Measurements from ENCODE around the gene PRR5. TPM values are rescaled to one million over a fixed set of nuclear protein-coding genes. Genes with fewer than 3 reads are reported as not detected.
"Not testable (repeated sequence)": the region's sequence is repeated elsewhere in the genome, so short reads cannot be mapped to it uniquely, and the experiment has no call there.

Gene PRR5
- total RNA-seq (5.9 TPM), polyA plus RNA-seq (16.2 TPM)
- long read RNA-seq, donor 1, result 0 reads
- long read RNA-seq, donor 2, transcript PRR5-202 (8 exons, 1,878 nt), result major isoform, 5 of 10 reads
- long read RNA-seq, donor 2, partial matches to known transcripts, result 0 of 10 reads
- long read RNA-seq, donor 2, other reads (novel, unspliced or antisense), result 0 of 10 reads
- long read RNA-seq, donor 3, partial matches to known transcripts, result 0 of 7 reads
- long read RNA-seq, donor 3, other reads (novel, unspliced or antisense), result 0 of 7 reads
- long read RNA-seq, donor 4, partial matches to known transcripts, result 0 of 4 reads
- long read RNA-seq, donor 4, other reads (novel, unspliced or antisense), result 0 of 4 reads
- long read RNA-seq, donor 5, transcript PRR5-202 (8 exons, 1,878 nt), result major isoform, 7 of 18 reads
- long read RNA-seq, donor 5, partial matches to known transcripts, result 7 of 18 reads
- long read RNA-seq, donor 5, other reads (novel, unspliced or antisense), result 0 of 18 reads
- long read RNA-seq, donor 6, partial matches to known transcripts, result 0 of 4 reads
- long read RNA-seq, donor 6, other reads (novel, unspliced or antisense), result 0 of 4 reads
- long read RNA-seq, donor 7, partial matches to known transcripts, result 0 of 4 reads
- long read RNA-seq, donor 7, other reads (novel, unspliced or antisense), result 0 of 4 reads
- long read RNA-seq, donor 8, partial matches to known transcripts, result 0 of 2 reads
- long read RNA-seq, donor 8, other reads (novel, unspliced or antisense), result 0 of 2 reads
- long read RNA-seq, donor 9, partial matches to known transcripts, result 0 of 1 reads
- long read RNA-seq, donor 9, other reads (novel, unspliced or antisense), result 0 of 1 reads
- long read RNA-seq, donor 10, partial matches to known transcripts, result 0 of 5 reads
- long read RNA-seq, donor 10, other reads (novel, unspliced or antisense), result 0 of 5 reads

DNA sequence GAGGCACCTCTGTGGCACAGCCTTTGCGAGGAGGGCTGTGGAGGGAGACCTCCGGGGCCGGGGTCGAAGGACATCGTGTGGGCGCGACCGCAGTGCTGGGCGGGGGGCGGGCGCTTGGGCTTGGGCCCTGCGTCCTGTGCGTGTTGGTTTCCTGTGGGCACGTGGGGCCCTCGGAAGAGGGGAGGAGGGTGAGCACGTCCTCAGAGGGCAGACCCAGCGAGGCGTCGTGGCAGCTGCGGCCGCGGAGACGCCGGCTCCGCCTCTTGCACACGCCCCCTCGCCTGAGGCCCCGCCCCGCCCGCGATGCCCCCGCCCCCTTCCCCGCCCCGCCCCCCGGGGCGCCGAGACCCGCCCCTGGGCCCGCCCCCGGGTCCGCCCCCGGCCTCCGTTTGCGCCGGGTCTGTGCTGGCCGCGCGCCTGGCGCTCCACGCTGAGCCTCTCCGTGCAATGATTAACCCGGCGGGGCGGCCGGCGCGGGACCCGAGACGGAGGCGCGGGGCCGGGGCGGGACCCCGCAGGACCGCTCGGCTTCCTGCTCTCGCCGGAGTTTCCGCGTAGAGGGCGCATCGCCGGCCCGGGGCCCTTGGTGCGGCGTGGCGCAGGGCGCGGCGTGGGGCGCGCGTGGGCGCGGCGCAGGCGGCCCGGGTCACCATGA is at the start of gene PRR5:
TSS of gene PRR5 (plus strand) at position 381 of the 655 bp plus-strand sequence. CDS start at position 652, 271 bp downstream.
- peaks cover 8 to 67% of the 10 kb centered on the region in 2 donors for H3K4me1 ChIP-seq (ENCODE audit: control insufficient read depth in 2 of 2, insufficient read depth in 2 of 2, low read length in 2 of 2)
- peaks cover 9 to 11% of the 10 kb centered on the region in 2 donors for H3K27me3 ChIP-seq (ENCODE audit: control insufficient read depth in 2 of 2, insufficient read depth in 1 of 2, low read length in 1 of 2)
- under 1% methylated on average over 88 of the region's 88 CpGs for WGBS
- H3K9me3 ChIP-seq (ENCODE audit: control insufficient read depth in 2 of 2, insufficient read depth in 1 of 2, low read length in 1 of 2), result no peaks in the 10 kb centered on the region
- peak within 1 kb of the TSS in 1 of 2 donors; percentile 74 for H3K27ac ChIP-seq (ENCODE audit: low read depth in 1 of 2, low read length in 1 of 2)
- H3K36me3 ChIP-seq (ENCODE audit: control insufficient read depth in 2 of 2, insufficient read depth in 2 of 2, low read length in 1 of 2), result no peaks in the 10 kb centered on the region
- peak in 7 of 9 donors; percentile 44 to 88 (median 75) for DNase-seq (ENCODE audit: low read depth in 6 of 9, low spot score in 9 of 9)
- peak within 1 kb of the TSS; percentile 45 to 69 for H3K4me3 ChIP-seq (ENCODE audit: low read length in 2 of 2)

- H3K36me3 ChIP-seq (ENCODE audit: control insufficient read depth in 2 of 2, insufficient read depth in 2 of 2, low read length in 1 of 2); H3K4me1 ChIP-seq (ENCODE audit: control insufficient read depth in 2 of 2, insufficient read depth in 2 of 2, low read length in 2 of 2); DNase-seq (ENCODE audit: low read depth in 6 of 9, low spot score in 9 of 9); H3K4me3 ChIP-seq (ENCODE audit: low read length in 2 of 2); H3K9me3 ChIP-seq (ENCODE audit: control insufficient read depth in 2 of 2, insufficient read depth in 1 of 2, low read length in 1 of 2); H3K27me3 ChIP-seq (ENCODE audit: control insufficient read depth in 2 of 2, insufficient read depth in 1 of 2, low read length in 1 of 2); H3K27ac ChIP-seq (ENCODE audit: low read depth in 1 of 2, low read length in 1 of 2): not testable (repeated sequence)
- WGBS, result 90% methylated on average over 1 of the region's 1 CpG
These were observed 49.1 kb upstream of the PRR5 start for GRCh38 chr22:44652866-44653265.

DNA sequence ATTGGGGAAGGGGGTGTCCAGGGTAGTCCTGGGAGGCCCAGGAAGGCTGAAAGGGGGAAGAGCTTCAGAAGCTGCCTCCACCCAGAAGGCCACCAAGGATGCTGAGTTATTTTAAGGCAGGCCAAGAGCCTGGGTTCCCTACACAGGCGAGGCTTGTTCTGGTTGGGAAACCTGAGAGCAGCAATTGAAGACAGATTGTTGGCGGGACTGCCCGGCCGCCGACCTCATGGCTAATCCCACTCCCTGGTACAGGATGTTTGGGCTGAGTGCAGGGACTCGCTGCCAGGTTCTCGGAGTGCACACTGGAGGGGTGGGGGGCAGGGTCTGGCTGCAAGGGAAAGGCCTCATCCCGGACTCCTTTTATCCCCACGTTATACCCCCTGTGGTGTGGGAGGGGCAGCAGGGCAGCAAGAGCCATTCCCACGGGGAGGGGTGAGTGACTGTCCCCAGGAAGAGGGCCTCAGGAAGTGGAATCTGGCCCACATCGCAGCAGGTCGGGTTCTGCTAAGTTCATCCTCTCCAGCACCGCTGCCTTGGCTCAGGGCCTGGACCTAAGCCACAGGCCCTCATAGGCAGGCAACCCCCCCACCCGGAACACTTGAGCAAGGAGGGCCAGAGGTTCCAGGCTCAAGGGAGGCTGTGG is 43.6 kb upstream of the PRR5 start:
- Histone ChIP-seq H3K27me3 (ENCODE audit: control insufficient read depth in 2 of 2, insufficient read depth in 1 of 2, low read length in 1 of 2) (no peaks in the 10 kb centered on the region), H3K36me3 (ENCODE audit: control insufficient read depth in 2 of 2, insufficient read depth in 2 of 2, low read length in 1 of 2) (no peaks in the 10 kb centered on the region), H3K4me1 (ENCODE audit: control insufficient read depth in 2 of 2, insufficient read depth in 2 of 2, low read length in 2 of 2) (peaks cover 0 to 12% of the 10 kb centered on the region in 2 donors), H3K27ac (ENCODE audit: low read depth in 1 of 2, low read length in 1 of 2) (no peak overlapping the region), H3K4me3 (ENCODE audit: low read length in 2 of 2) (no peak overlapping the region), H3K9me3 (ENCODE audit: control insufficient read depth in 2 of 2, insufficient read depth in 1 of 2, low read length in 1 of 2) (peaks cover 0 to 8% of the 10 kb centered on the region in 2 donors)
- no peak for DNase-seq (ENCODE audit: low read depth in 6 of 9, low spot score in 9 of 9)
- WGBS, result 57% methylated on average over 14 of the region's 14 CpGs

DNA sequence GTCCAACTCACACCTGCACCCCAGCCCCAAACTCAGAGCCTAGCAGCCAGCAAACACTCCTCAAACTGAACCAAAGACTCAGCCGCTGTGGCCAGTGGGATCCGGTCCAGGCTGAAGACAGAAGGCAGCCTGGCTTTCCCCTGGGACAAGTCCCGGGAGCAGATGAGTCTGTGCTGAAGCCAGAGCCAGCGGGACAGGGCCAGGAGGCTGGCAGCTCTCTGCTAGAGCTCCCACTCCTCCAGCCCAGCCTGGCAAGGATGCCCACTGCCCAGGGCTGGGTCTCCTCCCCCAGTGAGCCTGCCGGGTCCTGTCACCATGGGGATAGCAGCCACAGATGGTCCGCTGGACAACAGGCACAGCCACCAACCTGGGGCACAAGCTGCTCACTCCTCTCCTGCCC is 42.9 kb upstream of the PRR5 start:
- WGBS, result 94% methylated on average over 6 of the region's 6 CpGs
- no peaks in the 10 kb centered on the region for H3K36me3 ChIP-seq (ENCODE audit: control insufficient read depth in 2 of 2, insufficient read depth in 2 of 2, low read length in 1 of 2)
- H3K27me3 ChIP-seq (ENCODE audit: control insufficient read depth in 2 of 2, insufficient read depth in 1 of 2, low read length in 1 of 2), result no peaks in the 10 kb centered on the region
- peaks cover 0 to 10% of the 10 kb centered on the region in 2 donors for H3K9me3 ChIP-seq (ENCODE audit: control insufficient read depth in 2 of 2, insufficient read depth in 1 of 2, low read length in 1 of 2)
- no peak overlapping the region for H3K27ac ChIP-seq (ENCODE audit: low read depth in 1 of 2, low read length in 1 of 2)
- H3K4me3 ChIP-seq (ENCODE audit: low read length in 2 of 2), result no peak overlapping the region
- H3K4me1 ChIP-seq (ENCODE audit: control insufficient read depth in 2 of 2, insufficient read depth in 2 of 2, low read length in 2 of 2), result peaks cover 2 to 19% of the 10 kb centered on the region in 2 donors
- no peak for DNase-seq (ENCODE audit: low read depth in 6 of 9, low spot score in 9 of 9)

DNA sequence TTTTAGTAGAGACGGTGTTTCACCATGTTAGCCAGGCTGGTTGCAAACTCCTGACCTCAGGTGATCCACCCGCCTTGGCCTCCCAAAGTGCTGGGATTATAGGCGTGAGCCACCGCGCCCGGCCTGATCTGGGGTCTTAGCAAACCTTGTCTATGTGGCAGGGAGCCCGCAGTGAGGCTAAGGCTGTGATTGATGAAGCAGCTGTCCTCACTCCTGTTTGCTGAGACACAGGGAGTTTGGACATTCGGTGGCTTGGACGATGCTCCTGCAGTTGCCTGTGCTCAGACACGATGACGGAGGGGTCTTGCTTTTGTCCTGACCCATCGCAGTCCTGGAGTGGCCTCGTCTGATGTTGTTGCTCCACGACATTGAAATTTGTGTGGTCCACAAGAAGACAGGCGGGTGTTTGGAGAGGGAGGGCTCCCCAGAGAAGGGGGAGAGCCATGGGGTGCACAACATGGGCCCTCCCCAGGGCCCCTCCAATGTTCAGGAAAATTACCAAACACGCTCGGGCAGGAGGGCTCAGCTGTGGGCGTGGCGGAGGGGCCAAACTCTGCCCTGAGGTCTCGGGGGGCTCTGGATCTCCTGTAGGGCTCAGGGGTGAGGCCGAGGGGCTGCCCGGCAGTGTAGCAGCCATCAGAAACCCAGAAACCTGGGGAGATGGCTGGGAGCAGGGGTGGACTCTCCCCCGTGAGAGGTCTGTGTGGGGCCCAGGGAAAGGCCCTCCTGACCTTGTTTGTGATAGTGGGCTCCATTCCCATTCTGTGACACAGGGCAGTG is 41.8 kb upstream of the PRR5 start:
- Histone ChIP-seq H3K27ac (ENCODE audit: low read depth in 1 of 2, low read length in 1 of 2) (no peak overlapping the region), H3K36me3 (ENCODE audit: control insufficient read depth in 2 of 2, insufficient read depth in 2 of 2, low read length in 1 of 2) (no peaks in the 10 kb centered on the region), H3K9me3 (ENCODE audit: control insufficient read depth in 2 of 2, insufficient read depth in 1 of 2, low read length in 1 of 2) (peaks cover 0 to 10% of the 10 kb centered on the region in 2 donors), H3K4me3 (ENCODE audit: low read length in 2 of 2) (no peak overlapping the region), H3K27me3 (ENCODE audit: control insufficient read depth in 2 of 2, insufficient read depth in 1 of 2, low read length in 1 of 2) (no peaks in the 10 kb centered on the region), H3K4me1 (ENCODE audit: control insufficient read depth in 2 of 2, insufficient read depth in 2 of 2, low read length in 2 of 2) (peaks cover 2 to 30% of the 10 kb centered on the region in 2 donors)
- 95% methylated on average over 23 of the region's 23 CpGs for WGBS
- DNase-seq (ENCODE audit: low read depth in 6 of 9, low spot score in 9 of 9), result no peak

DNA sequence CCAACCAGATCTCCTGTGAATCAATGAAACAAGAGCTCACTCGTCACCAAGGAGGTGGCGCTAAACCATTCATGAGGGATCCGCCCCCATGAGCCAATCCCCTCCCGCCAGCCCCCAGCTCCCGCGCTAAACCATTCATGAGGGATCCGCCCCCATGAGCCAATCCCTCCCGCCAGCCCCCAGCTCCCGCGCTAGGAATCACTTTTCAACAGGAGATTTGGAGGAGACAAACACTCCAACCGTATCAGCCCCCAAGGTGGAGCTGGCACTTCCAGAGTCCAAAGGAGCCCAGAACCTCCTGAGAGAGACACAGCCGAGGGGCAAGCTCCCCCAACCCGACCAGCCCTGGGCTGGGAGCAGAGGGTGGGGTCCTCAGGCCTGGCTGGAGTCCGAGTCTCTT is 40.9 kb upstream of the PRR5 start:
- no peaks in the 10 kb centered on the region for H3K36me3 ChIP-seq (ENCODE audit: control insufficient read depth in 2 of 2, insufficient read depth in 2 of 2, low read length in 1 of 2)
- WGBS, result 93% methylated on average over 14 of the region's 14 CpGs
- H3K4me1 ChIP-seq (ENCODE audit: control insufficient read depth in 2 of 2, insufficient read depth in 2 of 2, low read length in 2 of 2), result peaks cover 2 to 32% of the 10 kb centered on the region in 2 donors
- H3K9me3 ChIP-seq (ENCODE audit: control insufficient read depth in 2 of 2, insufficient read depth in 1 of 2, low read length in 1 of 2), result peaks cover 0 to 10% of the 10 kb centered on the region in 2 donors
- H3K27ac ChIP-seq (ENCODE audit: low read depth in 1 of 2, low read length in 1 of 2), result no peak overlapping the region
- peaks cover 0 to 1% of the 10 kb centered on the region in 2 donors for H3K27me3 ChIP-seq (ENCODE audit: control insufficient read depth in 2 of 2, insufficient read depth in 1 of 2, low read length in 1 of 2)
- H3K4me3 ChIP-seq (ENCODE audit: low read length in 2 of 2), result no peak overlapping the region
- no peak for DNase-seq (ENCODE audit: low read depth in 6 of 9, low spot score in 9 of 9)

GRCh38 chr22:44661659-44662569 is 40.1 kb upstream of the PRR5 start:
- H3K27me3 ChIP-seq (ENCODE audit: control insufficient read depth in 2 of 2, insufficient read depth in 1 of 2, low read length in 1 of 2), result peaks cover 0 to 4% of the 10 kb centered on the region in 2 donors
- H3K4me3 ChIP-seq (ENCODE audit: low read length in 2 of 2), result no peak overlapping the region
- H3K36me3 ChIP-seq (ENCODE audit: control insufficient read depth in 2 of 2, insufficient read depth in 2 of 2, low read length in 1 of 2), result no peaks in the 10 kb centered on the region
- 80% methylated on average over 14 of the region's 14 CpGs for WGBS
- peaks cover 2 to 32% of the 10 kb centered on the region in 2 donors for H3K4me1 ChIP-seq (ENCODE audit: control insufficient read depth in 2 of 2, insufficient read depth in 2 of 2, low read length in 2 of 2)
- H3K27ac ChIP-seq (ENCODE audit: low read depth in 1 of 2, low read length in 1 of 2), result no peak overlapping the region
- peaks cover 0 to 10% of the 10 kb centered on the region in 2 donors for H3K9me3 ChIP-seq (ENCODE audit: control insufficient read depth in 2 of 2, insufficient read depth in 1 of 2, low read length in 1 of 2)
- DNase-seq (ENCODE audit: low read depth in 6 of 9, low spot score in 9 of 9), result no peak
